HCT116 (cell line): ENCODE measurements around the gene OTOA. TPM values are rescaled to one million over a fixed set of nuclear protein-coding genes. Genes with fewer than 3 reads are reported as not detected.

Source experiments
- ATAC-seq: fragments of 200-7000 bp; cut with Tn5 transposase; 2 replicates; pipeline ENCODE4 v1.9.1; 2020; ENCODE audit warnings: mild to moderate bottlenecking, moderate library complexity
- BruUV-seq: library from RNA; stranded (reverse); fragments of 400-500 nt; replicated peaks from 2 replicates; lab custom pipeline; 2021; lab: Mats Ljungman, UMichigan
- CTCF ChIA-PET: fragments of 300-600 bp; sonication (Branson Sonifier 250); formaldehyde crosslinking; loops from one replicate; lab custom pipeline; 2021; ENCODE audit warnings: antibody characterized with exemption; lab: Charles Lee
- POLR2A ChIA-PET: fragments of 300-600, 350-600 bp; sonication (Branson Sonifier 250); formaldehyde crosslinking; loops from one replicate; lab custom pipeline; 2021; ENCODE audit warnings: antibody characterized with exemption; lab: Charles Lee
- RAD21 ChIA-PET, 2 experiments: fragments of 300-600 bp; sonication (Branson Sonifier 250); formaldehyde crosslinking; loops; one replicate each; lab custom pipeline; 2023; ENCODE audit warnings: low total read pairs in 2 of 2; ENCODE audit not compliant: uncharacterized antibody in 2 of 2, unreplicated experiment in 2 of 2, low non-redundant PET in 1 of 2; lab: Charles Lee
- DNase-seq: peaks from one replicate; pipeline ENCODE4 v3.0.0-alpha.2; 2010; ENCODE audit warnings: low read depth, low spot score
- H2AFZ ChIP-seq: fragments of 200-600 bp; shearing (Covaris generic), sonication (generic); 2 replicates; pipeline ENCODE4 v1.6.1; 2017; ENCODE audit warnings: low read depth, mixed run types, mixed read lengths, antibody characterized with exemption, low read length; ENCODE audit not compliant: poor library complexity, severe bottlenecking
- H3K27ac ChIP-seq: 2 replicates; pipeline ENCODE4 v1.5.1; 2012; ENCODE audit warnings: low read depth, low read length
- H3K27me3 ChIP-seq: fragments of 200-600 bp; sonication (generic); 2 replicates; pipeline ENCODE4 v1.6.1; 2016; ENCODE audit warnings: mixed run types, low read length, mixed read lengths; ENCODE audit not compliant: insufficient read depth
- H3K36me3 ChIP-seq, 2 experiments: fragments of 200-500 bp in 1 of 2; fragments of 200-600 bp in 1 of 2; sonication (Bioruptor generic) in 1 of 2; sonication (generic) in 1 of 2; 2 replicates each; pipeline versions ENCODE4 v1.5.1 to v1.6.1; 2014 to 2016; ENCODE audit warnings: low read length in 2 of 2, inconsistent platforms in 1 of 2, mixed read lengths in 1 of 2, mixed run types in 1 of 2; ENCODE audit not compliant: insufficient read depth in 2 of 2, control insufficient read depth in 1 of 2
- H3K4me1 ChIP-seq, 2 experiments: fragments of 200-600 bp in 1 of 2; sonication (generic) in 1 of 2; 2 replicates each; pipeline versions ENCODE4 v1.5.1 to v1.6.1; 2012 to 2017; ENCODE audit warnings: low read length in 2 of 2, inconsistent platforms in 1 of 2, mild to moderate bottlenecking in 1 of 2, mixed read lengths in 1 of 2, mixed run types in 1 of 2, moderate library complexity in 1 of 2; ENCODE audit not compliant: insufficient read depth in 2 of 2, control insufficient read depth in 1 of 2
- H3K4me2 ChIP-seq: fragments of 200-600 bp; sonication (generic); 2 replicates; pipeline ENCODE4 v1.6.1; 2017; ENCODE audit warnings: mixed run types, low read length, mixed read lengths
- H3K4me3 ChIP-seq, 2 experiments: fragments of 200-600 bp in 1 of 2; sonication (generic) in 1 of 2; replicated peaks in 1 of 2; 2 replicates each; pipeline ENCODE4 v1.5.1; 2011 to 2016; ENCODE audit warnings: low read length in 2 of 2, control low read depth in 1 of 2, low read depth in 1 of 2, mild to moderate bottlenecking in 1 of 2, mixed read lengths in 1 of 2, mixed run types in 1 of 2
- H3K79me2 ChIP-seq: fragments of 200-600 bp; sonication (generic); 2 replicates; pipeline ENCODE4 v1.6.1; 2017; ENCODE audit warnings: mild to moderate bottlenecking, mixed run types, low read length, moderate library complexity, mixed read lengths; ENCODE audit not compliant: insufficient read depth
- H3K9ac ChIP-seq: fragments of 200-600 bp; sonication (generic); 2 replicates; pipeline ENCODE4 v1.6.1; 2016; ENCODE audit warnings: low read length, mixed read lengths
- H3K9me2 ChIP-seq: fragments of 200-600 bp; sonication (generic), shearing (Covaris generic); 2 replicates; pipeline ENCODE4 v1.6.1; 2017; ENCODE audit warnings: mixed run types, mild to moderate bottlenecking, moderate library complexity; ENCODE audit not compliant: insufficient read depth
- H3K9me3 ChIP-seq, 2 experiments: fragments of 200-500 bp in 1 of 2; fragments of 200-600 bp in 1 of 2; sonication (Bioruptor generic) in 1 of 2; sonication (generic) in 1 of 2; 2 replicates each; pipeline ENCODE4 v1.6.1; 2014 to 2017; ENCODE audit warnings: low read length in 2 of 2, mixed read lengths in 2 of 2, inconsistent platforms in 1 of 2, low read depth in 1 of 2, mild to moderate bottlenecking in 1 of 2, mixed run types in 1 of 2, moderate library complexity in 1 of 2; ENCODE audit not compliant: control insufficient read depth in 1 of 2, insufficient read depth in 1 of 2
- H4K20me1 ChIP-seq: fragments of 200-600 bp; sonication (generic), shearing (Covaris generic); 2 replicates; pipeline ENCODE4 v1.6.1; 2017; ENCODE audit warnings: mixed run types, mild to moderate bottlenecking, moderate library complexity; ENCODE audit not compliant: insufficient read depth
- EGR1 ChIP-seq: IDR thresholded peaks from 2 replicates; pipeline ENCODE4 v1.6.1; 2012; ENCODE audit warnings: low read depth
- YY1 ChIP-seq: IDR thresholded peaks from 2 replicates; pipeline ENCODE4 v1.6.1; 2011; ENCODE audit warnings: low read length, low read depth, moderate library complexity, mild to moderate bottlenecking; ENCODE audit not compliant: insufficient replicate concordance; ENCODE audit errors: extremely low read depth
- intact Hi-C: fragments of 100-400 bp; cut with micrococcal nuclease; formaldehyde crosslinking; loops from 2 replicates; pipeline ENCODE4 v1.10.0; 2022
- total RNA-seq: library from RNA; stranded (reverse); gene quantifications from one replicate; pipeline ENCODE4 v1.2.1, GENCODE V29; 2021; ENCODE audit not compliant: unreplicated experiment
- TF ChIP-seq, protein P1 (sequence below): IDR thresholded peaks from 2 replicates; pipeline ENCODE4 v1.6.1; 2012; ENCODE audit warnings: low read depth
- TF ChIP-seq, protein P2 (sequence below): IDR thresholded peaks from 2 replicates; pipeline ENCODE4 v1.6.1; 2011; ENCODE audit warnings: mild to moderate bottlenecking, low read length, moderate library complexity; ENCODE audit not compliant: insufficient replicate concordance; ENCODE audit errors: extremely low read depth

OTOA gene
- total RNA-seq, 1 experiment from 2014 or later: not detected

DNA sequence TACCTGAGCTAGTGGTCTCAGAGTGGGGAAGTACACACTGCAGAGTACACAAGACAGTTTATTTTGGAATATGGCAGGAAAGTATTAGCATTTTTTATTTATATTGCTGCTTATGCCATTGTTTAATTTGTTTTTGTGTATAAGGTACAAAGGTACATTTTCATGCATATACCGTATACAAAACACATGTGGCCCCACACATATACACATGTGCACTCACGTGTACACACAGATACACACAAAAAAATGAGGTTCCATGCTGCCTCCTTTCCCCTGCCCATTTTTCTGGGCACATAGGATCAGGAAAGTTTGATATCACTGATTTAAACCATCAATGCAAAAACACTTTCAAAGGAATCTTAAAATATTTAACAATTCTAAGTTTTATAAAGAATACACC, 24.3 kb upstream of the OTOA start (continued):
- TF ChIP-seq, protein P1, sequence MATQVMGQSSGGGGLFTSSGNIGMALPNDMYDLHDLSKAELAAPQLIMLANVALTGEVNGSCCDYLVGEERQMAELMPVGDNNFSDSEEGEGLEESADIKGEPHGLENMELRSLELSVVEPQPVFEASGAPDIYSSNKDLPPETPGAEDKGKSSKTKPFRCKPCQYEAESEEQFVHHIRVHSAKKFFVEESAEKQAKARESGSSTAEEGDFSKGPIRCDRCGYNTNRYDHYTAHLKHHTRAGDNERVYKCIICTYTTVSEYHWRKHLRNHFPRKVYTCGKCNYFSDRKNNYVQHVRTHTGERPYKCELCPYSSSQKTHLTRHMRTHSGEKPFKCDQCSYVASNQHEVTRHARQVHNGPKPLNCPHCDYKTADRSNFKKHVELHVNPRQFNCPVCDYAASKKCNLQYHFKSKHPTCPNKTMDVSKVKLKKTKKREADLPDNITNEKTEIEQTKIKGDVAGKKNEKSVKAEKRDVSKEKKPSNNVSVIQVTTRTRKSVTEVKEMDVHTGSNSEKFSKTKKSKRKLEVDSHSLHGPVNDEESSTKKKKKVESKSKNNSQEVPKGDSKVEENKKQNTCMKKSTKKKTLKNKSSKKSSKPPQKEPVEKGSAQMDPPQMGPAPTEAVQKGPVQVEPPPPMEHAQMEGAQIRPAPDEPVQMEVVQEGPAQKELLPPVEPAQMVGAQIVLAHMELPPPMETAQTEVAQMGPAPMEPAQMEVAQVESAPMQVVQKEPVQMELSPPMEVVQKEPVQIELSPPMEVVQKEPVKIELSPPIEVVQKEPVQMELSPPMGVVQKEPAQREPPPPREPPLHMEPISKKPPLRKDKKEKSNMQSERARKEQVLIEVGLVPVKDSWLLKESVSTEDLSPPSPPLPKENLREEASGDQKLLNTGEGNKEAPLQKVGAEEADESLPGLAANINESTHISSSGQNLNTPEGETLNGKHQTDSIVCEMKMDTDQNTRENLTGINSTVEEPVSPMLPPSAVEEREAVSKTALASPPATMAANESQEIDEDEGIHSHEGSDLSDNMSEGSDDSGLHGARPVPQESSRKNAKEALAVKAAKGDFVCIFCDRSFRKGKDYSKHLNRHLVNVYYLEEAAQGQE: no peak

- no peaks in the 10 kb centered on the region for H3K36me3 ChIP-seq
- no peaks in the 10 kb centered on the region for H3K79me2 ChIP-seq
- H3K4me3 ChIP-seq: no peak overlapping the region
- no peaks in the 10 kb centered on the region for H3K27me3 ChIP-seq
- TF ChIP-seq, protein P2, sequence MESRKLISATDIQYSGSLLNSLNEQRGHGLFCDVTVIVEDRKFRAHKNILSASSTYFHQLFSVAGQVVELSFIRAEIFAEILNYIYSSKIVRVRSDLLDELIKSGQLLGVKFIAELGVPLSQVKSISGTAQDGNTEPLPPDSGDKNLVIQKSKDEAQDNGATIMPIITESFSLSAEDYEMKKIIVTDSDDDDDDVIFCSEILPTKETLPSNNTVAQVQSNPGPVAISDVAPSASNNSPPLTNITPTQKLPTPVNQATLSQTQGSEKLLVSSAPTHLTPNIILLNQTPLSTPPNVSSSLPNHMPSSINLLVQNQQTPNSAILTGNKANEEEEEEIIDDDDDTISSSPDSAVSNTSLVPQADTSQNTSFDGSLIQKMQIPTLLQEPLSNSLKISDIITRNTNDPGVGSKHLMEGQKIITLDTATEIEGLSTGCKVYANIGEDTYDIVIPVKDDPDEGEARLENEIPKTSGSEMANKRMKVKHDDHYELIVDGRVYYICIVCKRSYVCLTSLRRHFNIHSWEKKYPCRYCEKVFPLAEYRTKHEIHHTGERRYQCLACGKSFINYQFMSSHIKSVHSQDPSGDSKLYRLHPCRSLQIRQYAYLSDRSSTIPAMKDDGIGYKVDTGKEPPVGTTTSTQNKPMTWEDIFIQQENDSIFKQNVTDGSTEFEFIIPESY: no peak
- TF ChIP-seq YY1 (no peak), EGR1 (no peak)
- TF ChIP-seq, protein P1: no peak
- H2AFZ ChIP-seq: no peak overlapping the region
- ChIA-PET RAD21 (no interaction called here), CTCF (interaction anchor here (1.5 kb wide), 1 partner anchor 10 kb away, joined by 4 read pairs; the partner anchor contains the start of gene IGSF6), POLR2A (no interaction called here)
- H3K27ac ChIP-seq: no peak overlapping the region
- H4K20me1 ChIP-seq: no peaks in the 10 kb centered on the region
- no peak overlapping the region for H3K9ac ChIP-seq
- no peak overlapping the region for H3K4me2 ChIP-seq
- intact Hi-C loops: no loop called here
- no peak for DNase-seq
- no peak for ATAC-seq
- no peaks in the 10 kb centered on the region for H3K4me1 ChIP-seq
- H3K9me3 ChIP-seq: no peaks in the 10 kb centered on the region
- no TSS peak for BruUV-seq
- H3K9me2 ChIP-seq: no peaks in the 10 kb centered on the region
Observed at GRCh38 chr16:21641916-21642315, 21.9 kb upstream of the OTOA start.
